Activated T-cell treated with anti-CD3 and anti-CD28 coated beads, Interleukin-2, amount 50 U/mL, for 72 hours (primary cell): ENCODE data around the gene CIT. TPM values are rescaled to one million over a fixed set of nuclear protein-coding genes. Genes with fewer than 3 reads are reported as not detected.
"Not testable (repeated sequence)": the region's sequence is repeated elsewhere in the genome, so short reads cannot be mapped to it uniquely, and the experiment has no call there.

ENCODE experiments used
- ATAC-seq, 2 donors: fragments of 150-1000 bp; cut with Tn5 transposase; replicated peaks in 1 of 2; 2 replicates each; pipeline ENCODE4 v1.10.0; 2021; ENCODE audit warnings: moderate library complexity in 2 of 2, mild to moderate bottlenecking in 1 of 2
- DNase-seq, 2 donors: peaks; one replicate each; pipeline ENCODE4 v3.0.0; 2021 to 2022; ENCODE audit warnings: mixed read lengths in 1 of 2
- H3K27ac Mint-ChIP-seq: one replicate; pipeline ENCODE4 v1.8.0; 2022; ENCODE audit warnings: mild to moderate bottlenecking, moderate library complexity, mixed read lengths
- H3K27me3 Mint-ChIP-seq: one replicate; pipeline ENCODE4 v1.8.0; 2022; ENCODE audit warnings: low read depth, mixed read lengths
- H3K36me3 Mint-ChIP-seq, 2 donors: one replicate each; pipeline ENCODE4 v1.8.0; 2022; ENCODE audit warnings: mixed read lengths in 2 of 2, mild to moderate bottlenecking in 1 of 2; ENCODE audit not compliant: insufficient read depth in 2 of 2
- H3K4me1 Mint-ChIP-seq: one replicate; pipeline ENCODE4 v1.8.0; 2022; ENCODE audit warnings: low read depth, mixed read lengths
- H3K4me3 Mint-ChIP-seq, 2 donors: one replicate each; pipeline ENCODE4 v1.8.0; 2022; ENCODE audit warnings: mild to moderate bottlenecking in 2 of 2, mixed read lengths in 2 of 2, moderate library complexity in 2 of 2
- H3K9me3 Mint-ChIP-seq, 2 donors: one replicate each; pipeline ENCODE4 v1.8.0; 2022; ENCODE audit warnings: mixed read lengths in 2 of 2
- total RNA-seq, 2 donors: library from RNA; stranded (reverse); gene quantifications; one replicate each; pipeline ENCODE4 v1.2.3, GENCODE V29; 2022

Gene CIT
- total RNA-seq, 2 donors from 2014 or later = 44.6 to 52.1 TPM

DNA sequence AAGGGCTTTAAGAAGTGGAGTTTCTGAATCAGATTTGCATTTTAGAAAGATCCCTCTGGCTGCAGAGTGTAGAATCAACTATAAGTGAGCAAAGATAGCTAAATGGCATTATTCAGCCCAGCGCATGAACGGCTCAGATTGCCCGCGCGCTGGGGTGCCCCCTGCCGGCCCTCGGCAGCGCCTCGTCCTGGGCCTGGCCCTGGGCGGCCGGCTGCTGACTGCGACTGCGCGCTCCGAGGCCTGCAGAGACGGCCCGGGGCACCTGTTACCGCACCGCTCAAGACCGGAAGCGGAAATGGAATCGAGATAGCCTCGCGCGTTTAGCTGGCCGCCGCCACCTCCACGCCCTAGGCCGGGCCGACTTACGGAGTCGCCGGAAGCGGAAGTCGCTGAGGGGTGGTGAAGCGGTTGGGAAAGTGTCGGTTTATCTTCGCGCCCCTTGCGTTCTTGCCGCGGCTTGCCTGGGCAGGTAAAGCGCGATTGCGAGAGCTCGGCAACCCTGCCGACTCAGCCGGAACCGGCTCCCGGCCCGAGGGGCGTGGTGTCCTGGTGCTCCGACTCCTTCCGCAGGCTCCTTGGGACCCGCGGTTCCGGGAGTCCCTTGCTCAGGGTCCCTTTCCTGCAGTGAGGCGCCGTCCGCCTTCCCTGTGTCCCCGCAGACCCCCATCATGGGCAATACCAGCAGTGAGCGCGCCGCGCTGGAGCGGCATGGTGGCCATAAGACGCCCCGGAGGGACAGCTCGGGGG is 209.4 kb downstream of the CIT start, which contains the start of gene PRKAB1:
PRKAB1 (plus strand) TSS at position 557 of the 747 bp plus-strand sequence; CDS start at position 669, 112 bp downstream.
- Mint-ChIP-seq H3K9me3 (peaks cover 0 to 5% of the 10 kb centered on the region in 2 donors), H3K4me3 (peak within 1 kb of the TSS; percentile 92 to 95), H3K27me3 (no peaks in the 10 kb centered on the region), H3K4me1 (peaks cover 50% of the 10 kb centered on the region), H3K36me3 (peaks cover 14 to 22% of the 10 kb centered on the region in 2 donors), H3K27ac (peak within 1 kb of the TSS; percentile 96)
- ATAC-seq = peak; percentile 95 to 97
- peak; percentile 97 to 98 for DNase-seq

DNA sequence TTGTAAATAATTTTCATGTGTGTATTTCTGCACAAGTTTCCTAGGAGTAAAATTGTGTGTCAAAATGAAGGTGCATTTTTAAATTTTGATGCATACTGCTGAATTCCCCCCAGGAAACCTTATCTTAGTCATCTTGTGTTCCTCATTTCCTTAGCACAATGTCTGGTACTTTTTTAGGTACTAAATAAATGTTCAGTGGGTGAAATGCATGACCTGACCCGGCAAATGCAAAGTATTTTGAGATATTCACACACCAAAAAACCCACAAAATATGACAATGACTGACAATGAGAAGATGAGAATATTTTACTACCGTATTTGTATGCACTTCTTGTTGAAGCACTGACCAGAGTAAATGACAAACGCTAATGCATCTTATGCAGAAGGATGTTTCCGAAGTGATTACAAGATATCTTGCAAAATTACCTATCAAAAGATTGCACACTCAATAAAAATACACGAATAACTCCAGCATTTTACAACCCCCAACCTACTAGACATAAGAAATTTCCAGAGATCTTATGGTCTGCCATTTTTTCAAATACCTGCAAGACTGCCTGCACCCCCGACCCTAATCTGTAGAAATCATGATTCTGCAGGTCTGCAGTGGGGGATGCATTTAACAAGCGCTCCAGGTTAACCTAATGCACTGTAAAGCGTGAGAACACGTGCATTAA is 210.1 kb downstream of the CIT start:
- no peak for DNase-seq
- H3K27ac Mint-ChIP-seq = peak overlapping the region; percentile 70
- peaks cover 0 to 5% of the 10 kb centered on the region in 2 donors for H3K9me3 Mint-ChIP-seq
- no peaks in the 10 kb centered on the region for H3K27me3 Mint-ChIP-seq
- peak overlapping the region; percentile 92 to 95 for H3K4me3 Mint-ChIP-seq
- peak; percentile 5 to 19 for ATAC-seq
- H3K36me3 Mint-ChIP-seq = peaks cover 8 to 15% of the 10 kb centered on the region in 2 donors
- peaks cover 45% of the 10 kb centered on the region for H3K4me1 Mint-ChIP-seq

DNA sequence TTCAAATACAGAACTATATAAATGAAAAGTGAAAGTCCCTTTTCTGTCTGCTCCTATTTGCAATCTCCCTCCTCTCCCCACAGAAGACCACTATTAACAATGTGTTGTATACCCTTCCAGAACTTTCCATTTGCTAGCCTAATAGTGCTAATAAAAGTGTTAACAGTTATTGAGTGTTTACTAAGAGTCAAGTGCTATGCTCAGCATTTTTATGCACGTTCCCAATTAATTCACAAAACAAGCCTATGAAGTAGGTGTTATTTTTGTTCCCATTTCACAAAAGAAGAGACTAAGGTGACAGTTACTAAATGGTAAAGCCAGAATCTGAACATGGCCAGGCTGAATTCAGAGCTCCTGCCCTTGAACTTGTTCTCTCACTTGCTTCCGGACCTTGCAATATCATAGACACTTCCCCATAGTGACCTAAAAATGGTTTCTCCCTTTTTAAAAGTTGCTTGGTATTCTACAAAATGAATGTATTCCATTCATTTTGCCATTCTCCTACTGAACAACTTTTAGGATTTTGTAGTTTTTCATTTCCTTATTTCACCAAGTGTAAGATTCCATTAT is 210.8 kb downstream of the CIT start:
- Mint-ChIP-seq H3K9me3 (peaks cover 0 to 5% of the 10 kb centered on the region in 2 donors), H3K36me3 (peaks cover 6 to 11% of the 10 kb centered on the region in 2 donors), H3K4me1 (peaks cover 40% of the 10 kb centered on the region), H3K4me3 (peak overlapping the region; percentile 92 to 95), H3K27me3 (no peaks in the 10 kb centered on the region), H3K27ac (peak overlapping the region; percentile 70)
- DNase-seq (no peak), ATAC-seq (no peak)

GRCh38 chr12:119665164-119665929 is 211.8 kb downstream of the CIT start:
- H3K4me3 Mint-ChIP-seq = no peak overlapping the region
- H3K36me3 Mint-ChIP-seq = peaks cover 3 to 8% of the 10 kb centered on the region in 2 donors
- no peak for DNase-seq
- ATAC-seq = no peak
- no peaks in the 10 kb centered on the region for H3K27me3 Mint-ChIP-seq
- peaks cover 0 to 5% of the 10 kb centered on the region in 2 donors for H3K9me3 Mint-ChIP-seq
- H3K4me1 Mint-ChIP-seq = peaks cover 31% of the 10 kb centered on the region
- H3K27ac Mint-ChIP-seq = no peak overlapping the region

DNA sequence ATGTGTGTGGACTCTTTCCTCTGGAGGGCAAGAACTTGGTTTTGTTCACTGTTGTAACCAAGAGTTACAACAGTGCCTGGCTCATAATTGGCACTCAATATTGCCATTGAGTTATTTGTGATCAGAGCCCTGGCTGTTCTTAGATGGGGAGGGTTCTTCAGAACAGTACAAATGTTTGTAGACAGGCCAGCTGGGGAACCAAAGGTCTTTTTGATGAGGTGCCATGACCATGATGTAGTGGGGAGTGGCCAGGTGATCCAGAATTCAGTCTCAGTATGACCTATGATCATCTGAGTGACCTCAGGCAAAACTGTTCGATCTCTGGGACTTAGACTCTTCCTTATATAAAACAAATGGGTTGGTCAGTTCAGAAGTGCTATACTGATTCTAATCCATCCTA is 212.5 kb downstream of the CIT start:
- no peak for ATAC-seq
- H3K36me3 Mint-ChIP-seq = peaks cover 3 to 4% of the 10 kb centered on the region in 2 donors
- peaks cover 30% of the 10 kb centered on the region for H3K4me1 Mint-ChIP-seq
- peaks cover 0 to 5% of the 10 kb centered on the region in 2 donors for H3K9me3 Mint-ChIP-seq
- H3K27ac Mint-ChIP-seq = no peak overlapping the region
- no peak for DNase-seq
- no peak overlapping the region for H3K4me3 Mint-ChIP-seq
- H3K27me3 Mint-ChIP-seq = no peaks in the 10 kb centered on the region

GRCh38 chr12:119661882-119662281 is 215.2 kb downstream of the CIT start:
- Mint-ChIP-seq H3K27me3 (no peaks in the 10 kb centered on the region), H3K4me3 (no peak overlapping the region), H3K4me1 (peaks cover 18% of the 10 kb centered on the region), H3K36me3 (no peaks in the 10 kb centered on the region), H3K9me3 (peaks cover 0 to 5% of the 10 kb centered on the region in 2 donors), H3K27ac (no peak overlapping the region)
- no peak for ATAC-seq
- DNase-seq = no peak

DNA sequence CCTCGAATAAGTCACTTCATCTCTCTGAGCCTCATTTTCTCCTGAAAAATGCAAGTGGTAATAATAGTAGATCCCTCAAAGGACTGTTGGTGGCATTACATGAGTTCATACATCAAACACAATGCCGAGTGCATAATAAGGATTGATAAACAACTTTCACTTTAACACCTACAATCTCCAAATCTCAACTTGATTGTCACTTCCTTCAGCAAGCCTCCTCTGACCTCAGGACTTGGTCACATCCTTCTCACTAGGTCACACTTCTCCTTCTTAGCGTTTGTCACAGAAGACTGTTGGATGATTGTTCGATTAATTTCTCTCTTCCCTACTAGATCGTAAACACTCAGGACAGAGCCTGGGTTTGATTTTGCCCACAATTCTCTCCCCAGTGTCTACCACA is 217.0 kb downstream of the CIT start:
- ATAC-seq (peak in 1 of 2 donors; percentile 26), DNase-seq (no peak)
- H3K27ac Mint-ChIP-seq = no peak overlapping the region
- H3K4me1 Mint-ChIP-seq = peaks cover 7% of the 10 kb centered on the region
- H3K36me3 Mint-ChIP-seq = no peaks in the 10 kb centered on the region
- no peak overlapping the region for H3K4me3 Mint-ChIP-seq
- H3K27me3 Mint-ChIP-seq = no peaks in the 10 kb centered on the region
- H3K9me3 Mint-ChIP-seq = peaks cover 0 to 5% of the 10 kb centered on the region in 2 donors

DNA sequence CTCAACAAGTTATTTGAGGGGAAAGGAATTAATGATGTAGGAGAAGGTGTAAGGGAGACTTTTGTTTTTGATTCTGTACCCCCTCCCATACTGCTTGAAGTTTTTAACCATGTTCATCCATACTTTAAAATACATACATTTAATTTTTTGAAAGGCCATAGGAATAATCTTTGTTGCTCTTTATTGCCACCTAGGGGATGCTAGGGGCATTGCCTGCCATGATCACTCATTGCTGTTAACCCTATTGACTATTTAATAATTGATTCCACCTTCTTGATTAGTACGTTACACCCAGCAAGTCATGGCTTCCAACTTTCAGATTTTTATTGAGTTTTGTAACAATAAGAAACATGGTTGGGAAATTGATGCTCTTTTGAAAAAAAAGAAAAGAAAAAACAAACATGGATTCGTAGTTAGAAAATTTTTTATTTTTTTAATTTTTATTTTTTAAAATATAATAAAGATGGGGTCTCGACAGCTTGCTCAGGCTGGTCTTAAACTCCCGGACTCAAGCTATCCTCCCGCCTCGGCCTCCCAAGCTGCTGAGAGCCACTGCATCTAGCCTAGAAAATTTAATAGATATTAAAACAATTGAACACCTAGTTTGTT is 217.7 kb downstream of the CIT start:
- H3K27me3 Mint-ChIP-seq = no peaks in the 10 kb centered on the region
- peaks cover 7% of the 10 kb centered on the region for H3K4me1 Mint-ChIP-seq
- ATAC-seq = peak in 1 of 2 donors; percentile 47

DNA sequence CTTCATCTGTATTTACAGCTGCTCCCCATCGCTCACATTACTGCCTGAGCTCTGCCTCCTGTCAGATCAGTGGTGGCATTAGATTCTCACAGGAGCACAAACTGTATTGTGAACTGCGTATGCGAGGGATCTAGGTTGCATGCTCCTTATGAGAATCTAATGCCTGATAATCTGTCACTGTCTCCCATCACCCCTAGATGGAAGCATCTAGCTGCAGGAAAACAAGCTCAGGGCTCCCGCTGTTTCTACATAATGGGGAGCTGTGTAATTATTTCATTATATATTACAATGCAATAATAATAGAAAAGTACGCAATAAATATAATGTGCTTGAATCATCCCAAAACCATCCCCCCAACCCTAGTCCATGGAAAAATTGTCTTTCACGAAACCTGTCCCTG is 219.0 kb downstream of the CIT start:
- H3K27me3 Mint-ChIP-seq, H3K9me3 Mint-ChIP-seq, H3K4me1 Mint-ChIP-seq, H3K27ac Mint-ChIP-seq, DNase-seq, H3K4me3 Mint-ChIP-seq, ATAC-seq, H3K36me3 Mint-ChIP-seq: not testable (repeated sequence)

More for the DNA sequence above, 217.7 kb downstream of the CIT start:
- peak; percentile 42 to 45 for DNase-seq
- H3K4me3 Mint-ChIP-seq = no peak overlapping the region
- peaks cover 0 to 5% of the 10 kb centered on the region in 2 donors for H3K9me3 Mint-ChIP-seq
- no peak overlapping the region for H3K27ac Mint-ChIP-seq
- H3K36me3 Mint-ChIP-seq = no peaks in the 10 kb centered on the region

GRCh38 chr12:119657001-119657400 is 220.1 kb downstream of the CIT start:
- H3K27ac Mint-ChIP-seq, H3K9me3 Mint-ChIP-seq, H3K4me3 Mint-ChIP-seq, DNase-seq, ATAC-seq, H3K27me3 Mint-ChIP-seq: not testable (repeated sequence)
- H3K36me3 Mint-ChIP-seq = peaks cover 0 to 15% of the 10 kb centered on the region in 2 donors
- peaks cover 18% of the 10 kb centered on the region for H3K4me1 Mint-ChIP-seq

GRCh38 chr12:119652665-119653064 is 224.5 kb downstream of the CIT start:
- DNase-seq (no peak), ATAC-seq (peak; percentile 88 to 91)
- peaks cover 0 to 15% of the 10 kb centered on the region in 2 donors for H3K36me3 Mint-ChIP-seq
- H3K4me1 Mint-ChIP-seq = peaks cover 12% of the 10 kb centered on the region
- peaks cover 9% of the 10 kb centered on the region for H3K27me3 Mint-ChIP-seq
- H3K9me3 Mint-ChIP-seq = peaks cover 3% of the 10 kb centered on the region in 2 donors
- H3K4me3 Mint-ChIP-seq = no peak overlapping the region
- no peak overlapping the region for H3K27ac Mint-ChIP-seq

DNA sequence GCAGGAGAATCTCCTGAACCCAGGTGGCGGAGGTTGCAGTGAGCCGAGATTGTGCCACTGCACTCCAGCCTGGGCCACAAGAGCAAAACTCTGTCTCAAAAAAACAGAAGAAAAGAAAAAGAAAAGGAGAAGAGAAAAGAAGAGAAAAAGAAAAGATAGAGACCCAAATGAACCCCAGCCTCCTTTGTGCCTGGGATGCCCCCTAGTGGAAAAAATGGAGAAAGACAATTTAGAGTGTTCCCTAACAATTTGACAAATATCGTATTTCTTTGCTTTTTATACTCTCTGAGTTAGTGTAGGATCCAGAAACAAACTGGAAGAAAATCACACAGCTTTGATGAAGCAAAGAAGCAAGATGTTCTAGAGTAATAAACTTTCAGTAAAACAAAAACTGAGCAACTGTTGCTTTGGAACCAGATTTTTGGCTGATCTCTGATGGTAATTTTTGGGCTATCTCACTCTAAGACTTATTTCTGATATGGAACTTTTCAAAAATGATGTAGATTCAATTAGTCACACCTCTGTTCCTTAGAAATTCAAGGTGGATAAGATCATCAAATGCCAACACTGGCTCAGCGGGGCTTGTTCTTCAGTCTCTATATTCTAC is 227.8 kb downstream of the CIT start:
- peaks cover 0 to 14% of the 10 kb centered on the region in 2 donors for H3K36me3 Mint-ChIP-seq
- ATAC-seq (no peak), DNase-seq (no peak)
- H3K4me3 Mint-ChIP-seq = no peak overlapping the region
- H3K4me1 Mint-ChIP-seq = peaks cover 12% of the 10 kb centered on the region
- no peak overlapping the region for H3K27ac Mint-ChIP-seq
- peaks cover 3 to 5% of the 10 kb centered on the region in 2 donors for H3K9me3 Mint-ChIP-seq
- peaks cover 10% of the 10 kb centered on the region for H3K27me3 Mint-ChIP-seq
